Caco-2 (cell line): ENCODE results near the gene SCTR. TPM values are rescaled to one million over a fixed set of nuclear protein-coding genes. Genes with fewer than 3 reads are reported as not detected.

ENCODE experiments used
- BruUV-seq: library from RNA; stranded (reverse); fragments of 400-500 nt; replicated peaks from 2 replicates; lab custom pipeline; 2021; lab: Mats Ljungman, UMichigan
- CTCF ChIA-PET: fragments of 300-600 bp; sonication (Branson Sonifier 250); formaldehyde crosslinking; loops from one replicate; lab custom pipeline; 2022; ENCODE audit warnings: antibody characterized with exemption; lab: Charles Lee
- POLR2A ChIA-PET: fragments of 300-600 bp; sonication (Branson Sonifier 250); formaldehyde crosslinking; loops from one replicate; lab custom pipeline; 2022; ENCODE audit warnings: antibody characterized with exemption; lab: Charles Lee
- DNase-seq, 2 experiments: peaks; one replicate each; pipeline versions ENCODE4 v3.0.0 to v3.0.0-alpha.2; 2020 to 2022
- H3K27me3 ChIP-seq: replicated peaks from 2 replicates; pipeline ENCODE4 v1.6.0; 2011; ENCODE audit warnings: low read length; ENCODE audit not compliant: control insufficient read depth, insufficient read depth
- H3K36me3 ChIP-seq: 2 replicates; pipeline ENCODE4 v1.5.1; 2011; ENCODE audit warnings: low read length; ENCODE audit not compliant: control insufficient read depth, insufficient read depth
- H3K4me1 ChIP-seq: fragments of 250-450 bp; sonication (Bioruptor Pico); 2 replicates; pipeline ENCODE4 v1.5.1; 2020; ENCODE audit warnings: mild to moderate bottlenecking
- H3K4me3 ChIP-seq: 2 replicates; pipeline ENCODE4 v1.5.1; 2011; ENCODE audit warnings: low read depth, mild to moderate bottlenecking, control low read depth, low read length
- H3K9me3 ChIP-seq: fragments of 250-450 bp; sonication (Bioruptor Pico); 2 replicates; pipeline ENCODE4 v1.5.1; 2020; ENCODE audit warnings: mild to moderate bottlenecking, moderate library complexity
- H3K27ac Mint-ChIP-seq: one replicate; pipeline ENCODE4 v1.8.0; 2022; ENCODE audit warnings: mixed read lengths; ENCODE audit not compliant: unreplicated experiment
- H3K27me3 Mint-ChIP-seq: one replicate; pipeline ENCODE4 v1.8.0; 2022; ENCODE audit warnings: mixed read lengths; ENCODE audit not compliant: insufficient read depth, unreplicated experiment
- H3K36me3 Mint-ChIP-seq: one replicate; pipeline ENCODE4 v1.8.0; 2022; ENCODE audit warnings: mild to moderate bottlenecking, mixed read lengths; ENCODE audit not compliant: insufficient read depth, unreplicated experiment
- H3K4me1 Mint-ChIP-seq: one replicate; pipeline ENCODE4 v1.8.0; 2022; ENCODE audit warnings: low read depth, mixed read lengths; ENCODE audit not compliant: unreplicated experiment
- H3K4me3 Mint-ChIP-seq: one replicate; pipeline ENCODE4 v1.8.0; 2022; ENCODE audit warnings: mild to moderate bottlenecking, moderate library complexity, mixed read lengths; ENCODE audit not compliant: unreplicated experiment
- H3K9me3 Mint-ChIP-seq: one replicate; pipeline ENCODE4 v1.8.0; 2022; ENCODE audit warnings: mixed read lengths; ENCODE audit not compliant: unreplicated experiment
- intact Hi-C: fragments of 100-400 bp; cut with micrococcal nuclease; formaldehyde crosslinking; loops from one replicate; pipeline ENCODE4 v1.10.0; 2022; ENCODE audit not compliant: unreplicated experiment
- total RNA-seq: library from RNA; stranded (reverse); gene quantifications from 2 replicates; pipeline ENCODE4 v1.2.3, GENCODE V29; 2022
- TF ChIP-seq, protein P1 (sequence below), 2 experiments: fragments of 200-600 bp in 1 of 2; IDR thresholded peaks; 1 replicate in 1 of 2; 2 replicates in 1 of 2; pipeline versions ENCODE4 v1.5.1 to v1.8.0; 2011 to 2022; ENCODE audit warnings: antibody characterized with exemption in 1 of 2, control low read depth in 1 of 2, inconsistent platforms in 1 of 2, low read depth in 1 of 2, low read length in 1 of 2, mild to moderate bottlenecking in 1 of 2, moderate library complexity in 1 of 2; ENCODE audit not compliant: insufficient read depth in 1 of 2, severe bottlenecking in 1 of 2, unreplicated experiment in 1 of 2

Gene SCTR
- total RNA-seq, 1 experiment from 2014 or later = not detected

DNA sequence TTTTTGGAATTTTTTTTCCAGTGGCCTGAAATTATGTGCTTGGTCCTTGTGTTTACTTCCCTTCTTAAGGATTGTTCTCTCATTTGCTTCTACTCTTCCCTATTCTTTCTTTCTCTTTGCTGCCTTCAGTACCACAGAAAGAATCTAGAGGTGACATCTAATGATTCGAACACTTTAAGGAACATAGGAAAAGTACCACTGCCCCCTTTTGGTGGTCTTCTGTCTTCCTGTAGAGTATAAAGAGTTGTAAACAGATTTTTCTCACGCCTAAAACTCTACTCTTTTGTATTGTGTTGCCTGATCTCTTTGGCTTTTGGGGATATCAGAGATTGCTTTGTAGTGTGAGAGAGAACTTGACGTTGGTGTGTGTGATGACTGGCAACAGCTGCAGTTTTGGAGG is 7.0 kb upstream of the SCTR start:
- Histone ChIP-seq H3K9me3 (peaks cover 8% of the 10 kb centered on the region; the same call in 1 of the 2 replicates), H3K4me3 (no peak overlapping the region), H3K27me3 (no peaks in the 10 kb centered on the region), H3K4me1 (peaks cover 19% of the 10 kb centered on the region), H3K36me3 (no peaks in the 10 kb centered on the region)
- intact Hi-C loops = loop anchor here (1.0 kb wide), 1 partner anchor 124 kb away; no protein-coding TSS in a partner anchor
- peak in 1 of 2 experiments; percentile 29 for DNase-seq
- peaks cover 32% of the 10 kb centered on the region for H3K9me3 Mint-ChIP-seq
- H3K4me1 Mint-ChIP-seq = peaks cover 18% of the 10 kb centered on the region
- ChIA-PET POLR2A (no interaction called here), CTCF (no interaction called here)
- no peak overlapping the region for H3K27ac Mint-ChIP-seq
- no peaks in the 10 kb centered on the region for H3K36me3 Mint-ChIP-seq
- H3K4me3 Mint-ChIP-seq = no peak overlapping the region
- no TSS peak for BruUV-seq
- TF ChIP-seq, protein P1, sequence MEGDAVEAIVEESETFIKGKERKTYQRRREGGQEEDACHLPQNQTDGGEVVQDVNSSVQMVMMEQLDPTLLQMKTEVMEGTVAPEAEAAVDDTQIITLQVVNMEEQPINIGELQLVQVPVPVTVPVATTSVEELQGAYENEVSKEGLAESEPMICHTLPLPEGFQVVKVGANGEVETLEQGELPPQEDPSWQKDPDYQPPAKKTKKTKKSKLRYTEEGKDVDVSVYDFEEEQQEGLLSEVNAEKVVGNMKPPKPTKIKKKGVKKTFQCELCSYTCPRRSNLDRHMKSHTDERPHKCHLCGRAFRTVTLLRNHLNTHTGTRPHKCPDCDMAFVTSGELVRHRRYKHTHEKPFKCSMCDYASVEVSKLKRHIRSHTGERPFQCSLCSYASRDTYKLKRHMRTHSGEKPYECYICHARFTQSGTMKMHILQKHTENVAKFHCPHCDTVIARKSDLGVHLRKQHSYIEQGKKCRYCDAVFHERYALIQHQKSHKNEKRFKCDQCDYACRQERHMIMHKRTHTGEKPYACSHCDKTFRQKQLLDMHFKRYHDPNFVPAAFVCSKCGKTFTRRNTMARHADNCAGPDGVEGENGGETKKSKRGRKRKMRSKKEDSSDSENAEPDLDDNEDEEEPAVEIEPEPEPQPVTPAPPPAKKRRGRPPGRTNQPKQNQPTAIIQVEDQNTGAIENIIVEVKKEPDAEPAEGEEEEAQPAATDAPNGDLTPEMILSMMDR (IDR thresholded peaks at IDR 0.05; ENCODE audit: insufficient read depth in 1 of 2, low read depth in 1 of 2, low read length in 1 of 2, severe bottlenecking in 1 of 2, unreplicated experiment in 1 of 2) = peak in 1 of 2 experiments; percentile 8
- H3K27me3 Mint-ChIP-seq = no peaks in the 10 kb centered on the region

DNA sequence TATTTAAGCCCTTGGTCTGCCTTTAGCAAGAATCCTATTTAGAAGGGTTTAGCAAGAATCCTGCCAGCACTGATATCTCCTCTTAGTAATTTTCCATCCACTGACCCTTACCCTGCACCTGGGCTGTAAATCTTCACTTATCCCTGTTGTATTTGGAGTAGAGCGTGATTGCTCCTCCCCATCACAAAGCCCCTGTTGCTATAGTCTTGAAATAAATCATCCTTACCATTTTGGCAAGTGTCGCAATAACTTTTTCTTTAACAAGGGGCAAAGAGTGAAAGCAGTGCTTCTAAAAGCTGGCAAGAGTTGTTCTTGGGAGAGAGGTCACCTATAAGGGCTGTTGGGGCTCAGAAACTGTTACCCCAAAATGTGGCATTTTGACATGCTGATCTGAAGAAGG is 3.7 kb upstream of the SCTR start:
- POLR2A ChIA-PET = no interaction called here
- Mint-ChIP-seq H3K27me3 (no peaks in the 10 kb centered on the region), H3K4me1 (peaks cover 18% of the 10 kb centered on the region), H3K4me3 (no peak overlapping the region), H3K27ac (no peak overlapping the region), H3K36me3 (no peaks in the 10 kb centered on the region), H3K9me3 (peaks cover 10% of the 10 kb centered on the region)
- no TSS peak for BruUV-seq
- CTCF ChIA-PET = no interaction called here
- intact Hi-C loops = no loop called here
- TF ChIP-seq, protein P1 (IDR thresholded peaks at IDR 0.05; ENCODE audit: insufficient read depth in 1 of 2, low read depth in 1 of 2, low read length in 1 of 2, severe bottlenecking in 1 of 2, unreplicated experiment in 1 of 2) = no peak
- no peak overlapping the region for H3K4me3 ChIP-seq
- H3K9me3 ChIP-seq = peaks cover 6% of the 10 kb centered on the region; the same call in 1 of the 2 replicates
- no peaks in the 10 kb centered on the region for H3K27me3 ChIP-seq
- H3K4me1 ChIP-seq = peaks cover 19% of the 10 kb centered on the region
- peak in 1 of 2 experiments; percentile 21 for DNase-seq
- H3K36me3 ChIP-seq = no peaks in the 10 kb centered on the region

DNA sequence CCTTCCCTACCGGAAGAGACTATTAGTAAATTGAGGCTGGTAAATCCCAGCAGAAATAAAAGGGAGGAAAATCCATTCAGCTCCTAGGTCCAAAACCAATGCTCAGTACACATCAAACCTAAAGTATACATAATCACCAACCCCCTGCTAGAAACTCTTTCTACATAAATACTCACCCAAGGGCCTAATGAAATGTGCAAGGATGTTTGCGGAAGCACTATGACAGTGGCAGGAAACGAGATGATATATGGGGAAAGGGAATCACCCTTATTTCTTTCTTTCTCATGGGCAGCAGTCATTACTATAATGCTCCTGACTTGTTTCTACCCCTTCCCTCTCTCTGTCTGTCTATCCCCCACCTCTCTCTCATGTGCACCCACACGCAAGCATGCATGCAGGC is 1.3 kb upstream of the SCTR start:
- H3K4me3 Mint-ChIP-seq = no peak overlapping the region
- H3K36me3 Mint-ChIP-seq = no peaks in the 10 kb centered on the region
- ChIA-PET POLR2A (no interaction called here), CTCF (no interaction called here)
- no peaks in the 10 kb centered on the region for H3K27me3 Mint-ChIP-seq
- no peak for DNase-seq
- Histone ChIP-seq H3K9me3 (no peaks in the 10 kb centered on the region), H3K27me3 (no peaks in the 10 kb centered on the region), H3K4me1 (peaks cover 19% of the 10 kb centered on the region), H3K36me3 (no peaks in the 10 kb centered on the region), H3K4me3 (no peak overlapping the region)
- peaks cover 18% of the 10 kb centered on the region for H3K4me1 Mint-ChIP-seq
- TF ChIP-seq, protein P1 (IDR thresholded peaks at IDR 0.05; ENCODE audit: insufficient read depth in 1 of 2, low read depth in 1 of 2, low read length in 1 of 2, severe bottlenecking in 1 of 2, unreplicated experiment in 1 of 2) = no peak
- no TSS peak for BruUV-seq
- no peak overlapping the region for H3K27ac Mint-ChIP-seq
- intact Hi-C loops = no loop called here
- H3K9me3 Mint-ChIP-seq = no peaks in the 10 kb centered on the region
